Embryonic facial prominence (tissue), 1 donor: ENCODE measurements around the gene TDP2.
"Not testable (repeated sequence)": the region's sequence is repeated elsewhere in the genome, so short reads cannot be mapped to it uniquely, and the experiment has no call there.

Experiments
- DNase-seq: peaks from one replicate; pipeline ENCODE4 v3.0.0-alpha.2; 2016; ENCODE audit errors: extremely low spot score

Gene TDP2

GRCh38 chr6:24648276-24648675, 18.4 kb downstream of the TDP2 start:
- no peak for DNase-seq

GRCh38 chr6:24646771-24647170, 19.9 kb downstream of the TDP2 start:
- DNase-seq, result no peak

GRCh38 chr6:24644377-24644776, 22.3 kb downstream of the TDP2 start:
- DNase-seq, result no peak

- no peak for DNase-seq
Measured at GRCh38 chr6:24643920-24644319, 22.8 kb downstream of the TDP2 start.

- DNase-seq, result no peak
Measured at GRCh38 chr6:24642061-24642460, 24.6 kb downstream of the TDP2 start.

- not testable (repeated sequence) for DNase-seq
Measured at GRCh38 chr6:24640631-24641030, 26.1 kb downstream of the TDP2 start.

- DNase-seq, result no peak
Measured at GRCh38 chr6:24640166-24640565, 26.5 kb downstream of the TDP2 start.

GRCh38 chr6:24636681-24637080, 30.0 kb downstream of the TDP2 start:
- DNase-seq, result no peak

GRCh38 chr6:24632573-24632972, 34.1 kb downstream of the TDP2 start:
- no peak for DNase-seq

GRCh38 chr6:24631671-24632070, 35.0 kb downstream of the TDP2 start:
- DNase-seq, result no peak

GRCh38 chr6:24630856-24631505, 35.7 kb downstream of the TDP2 start:
- no peak for DNase-seq

GRCh38 chr6:24621626-24622289, 44.9 kb downstream of the TDP2 start:
- no peak for DNase-seq

GRCh38 chr6:24620637-24621036, 46.1 kb downstream of the TDP2 start:
- no peak for DNase-seq

- no peak for DNase-seq
Measured at GRCh38 chr6:24619661-24620060, 47.0 kb downstream of the TDP2 start.

- DNase-seq, result no peak
Measured at GRCh38 chr6:24614648-24615047, 52.1 kb downstream of the TDP2 start.

- no peak for DNase-seq
Measured at GRCh38 chr6:24614043-24614420, 52.7 kb downstream of the TDP2 start.

- no peak for DNase-seq
Measured at GRCh38 chr6:24613361-24614042, 53.2 kb downstream of the TDP2 start.

- DNase-seq, result no peak
Measured at GRCh38 chr6:24610672-24611071, 56.0 kb downstream of the TDP2 start.

- no peak for DNase-seq
Measured at GRCh38 chr6:24607310-24608105, 59.2 kb downstream of the TDP2 start.

- no peak for DNase-seq
Measured at GRCh38 chr6:24606200-24606930, 60.3 kb downstream of the TDP2 start.

- no peak for DNase-seq
Measured at GRCh38 chr6:24603241-24603640, 63.5 kb downstream of the TDP2 start.

- no peak for DNase-seq
Measured at GRCh38 chr6:24600903-24601302, 65.8 kb downstream of the TDP2 start.
